ENCODE measurements around the gene DCLK1. TPM values are rescaled to one million over a fixed set of nuclear protein-coding genes. Genes with fewer than 3 reads are reported as not detected.

The DCLK1 gene
- total RNA-seq, 4 donors from 2014 or later, result 11.7 to 51.4 (median 15.8) TPM

DNA sequence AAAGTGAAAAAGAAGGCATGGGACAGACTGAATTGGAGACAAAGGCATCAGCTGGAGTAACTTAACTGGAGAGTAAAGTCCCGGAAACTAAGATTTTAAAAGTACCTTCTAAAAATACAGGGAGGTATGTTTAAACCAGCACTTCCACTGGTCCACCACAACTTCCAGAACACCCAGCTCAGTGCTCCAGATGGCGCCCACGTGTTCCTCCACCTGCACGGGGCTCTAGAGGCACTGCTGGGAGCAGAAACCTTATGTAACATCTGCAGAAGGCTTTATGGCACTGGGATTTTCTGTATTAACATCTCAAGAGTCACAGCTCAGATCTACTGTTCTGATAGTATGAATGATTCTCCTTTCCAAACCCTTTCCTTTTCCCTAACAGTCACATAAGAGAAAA lies 252.1 kb downstream of the DCLK1 start:
- Histone ChIP-seq H3K27me3 (no peaks in the 10 kb centered on the region), H3K27ac (no peak overlapping the region), H3K4me1 (peaks cover 4% of the 10 kb centered on the region), H3K36me3 (no peaks in the 10 kb centered on the region), H3K4me3 (no peak overlapping the region), H3K9me3 (peaks cover 3% of the 10 kb centered on the region)
- TF ChIP-seq, protein P1, sequence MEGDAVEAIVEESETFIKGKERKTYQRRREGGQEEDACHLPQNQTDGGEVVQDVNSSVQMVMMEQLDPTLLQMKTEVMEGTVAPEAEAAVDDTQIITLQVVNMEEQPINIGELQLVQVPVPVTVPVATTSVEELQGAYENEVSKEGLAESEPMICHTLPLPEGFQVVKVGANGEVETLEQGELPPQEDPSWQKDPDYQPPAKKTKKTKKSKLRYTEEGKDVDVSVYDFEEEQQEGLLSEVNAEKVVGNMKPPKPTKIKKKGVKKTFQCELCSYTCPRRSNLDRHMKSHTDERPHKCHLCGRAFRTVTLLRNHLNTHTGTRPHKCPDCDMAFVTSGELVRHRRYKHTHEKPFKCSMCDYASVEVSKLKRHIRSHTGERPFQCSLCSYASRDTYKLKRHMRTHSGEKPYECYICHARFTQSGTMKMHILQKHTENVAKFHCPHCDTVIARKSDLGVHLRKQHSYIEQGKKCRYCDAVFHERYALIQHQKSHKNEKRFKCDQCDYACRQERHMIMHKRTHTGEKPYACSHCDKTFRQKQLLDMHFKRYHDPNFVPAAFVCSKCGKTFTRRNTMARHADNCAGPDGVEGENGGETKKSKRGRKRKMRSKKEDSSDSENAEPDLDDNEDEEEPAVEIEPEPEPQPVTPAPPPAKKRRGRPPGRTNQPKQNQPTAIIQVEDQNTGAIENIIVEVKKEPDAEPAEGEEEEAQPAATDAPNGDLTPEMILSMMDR (IDR thresholded peaks at IDR 0.05), result no peak
- TF ChIP-seq POLR2AphosphoS5 (IDR thresholded peaks at IDR 0.05) (no peak), EP300 (IDR thresholded peaks at IDR 0.05) (no peak), POLR2A (IDR thresholded peaks at IDR 0.05) (no peak)
- 73% methylated on average over 4 of the region's 4 CpGs for WGBS
- DNase-seq (ENCODE audit: low spot score in 2 of 2), result no peak

DNA sequence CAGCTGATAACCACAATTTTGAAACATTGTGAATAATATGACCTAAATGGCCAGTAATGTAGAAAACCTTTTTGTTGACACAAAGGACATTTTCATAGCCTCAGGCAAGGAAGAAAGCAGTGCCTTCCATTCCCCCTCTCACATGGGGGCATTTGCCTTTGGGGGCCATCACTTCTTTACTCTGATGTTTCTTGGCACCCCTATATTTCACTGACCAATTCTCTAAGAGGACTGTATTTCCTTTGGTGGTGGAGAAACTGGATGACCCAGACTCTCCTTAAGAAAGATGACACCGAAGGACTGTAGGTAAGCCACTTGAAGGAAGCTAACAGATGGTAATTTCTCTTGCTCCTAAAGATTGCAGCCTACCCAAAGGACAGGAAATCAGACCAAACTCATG lies 254.6 kb downstream of the DCLK1 start:
- H3K9me3 ChIP-seq, result no peaks in the 10 kb centered on the region
- H3K27ac ChIP-seq, result peak overlapping the region; percentile 21
- no peaks in the 10 kb centered on the region for H3K36me3 ChIP-seq
- H3K27me3 ChIP-seq, result no peaks in the 10 kb centered on the region
- TF ChIP-seq, protein P1 (IDR thresholded peaks at IDR 0.05), result no peak
- TF ChIP-seq EP300 (IDR thresholded peaks at IDR 0.05) (no peak), POLR2A (IDR thresholded peaks at IDR 0.05) (no peak), POLR2AphosphoS5 (IDR thresholded peaks at IDR 0.05) (no peak)
- DNase-seq (ENCODE audit: low spot score in 2 of 2), result no peak
- H3K4me3 ChIP-seq, result no peak overlapping the region
- peaks cover 4% of the 10 kb centered on the region for H3K4me1 ChIP-seq
- WGBS, result 88% methylated on average over 1 of the region's 1 CpG

DNA sequence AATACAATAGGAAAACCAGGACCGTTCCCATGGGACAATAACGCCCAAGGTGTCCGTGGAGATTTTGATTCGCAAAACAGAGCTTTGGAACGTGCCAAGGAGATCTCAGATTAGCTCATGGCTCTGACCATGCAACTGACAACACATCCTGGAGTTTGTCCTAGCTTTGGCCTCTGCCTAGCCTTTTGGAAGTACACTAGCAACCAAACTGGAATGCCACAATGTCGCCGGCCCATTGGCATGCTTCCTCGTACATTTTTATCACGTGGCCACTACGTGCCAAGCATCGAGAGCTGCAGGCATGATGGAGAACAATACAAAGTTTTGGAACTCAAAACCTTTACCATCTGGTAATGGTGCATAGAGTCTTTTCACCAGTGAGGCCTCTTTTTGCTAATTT lies 256.5 kb downstream of the DCLK1 start:
- TF ChIP-seq, protein P1 (IDR thresholded peaks at IDR 0.05), result no peak
- TF ChIP-seq POLR2A (IDR thresholded peaks at IDR 0.05) (no peak), POLR2AphosphoS5 (IDR thresholded peaks at IDR 0.05) (peak; percentile 33 to 82 (median 58)), EP300 (IDR thresholded peaks at IDR 0.05) (no peak)
- no peak overlapping the region for H3K4me3 ChIP-seq
- H3K27ac ChIP-seq, result peak overlapping the region; percentile 68
- H3K36me3 ChIP-seq, result no peaks in the 10 kb centered on the region
- no peaks in the 10 kb centered on the region for H3K9me3 ChIP-seq
- peaks cover 4% of the 10 kb centered on the region for H3K4me1 ChIP-seq
- DNase-seq (ENCODE audit: low spot score in 2 of 2), result peak; percentile 83 to 84
- 66% methylated on average over 11 of the region's 11 CpGs for whole genome bisulfite sequencing
- H3K27me3 ChIP-seq, result no peaks in the 10 kb centered on the region

DNA sequence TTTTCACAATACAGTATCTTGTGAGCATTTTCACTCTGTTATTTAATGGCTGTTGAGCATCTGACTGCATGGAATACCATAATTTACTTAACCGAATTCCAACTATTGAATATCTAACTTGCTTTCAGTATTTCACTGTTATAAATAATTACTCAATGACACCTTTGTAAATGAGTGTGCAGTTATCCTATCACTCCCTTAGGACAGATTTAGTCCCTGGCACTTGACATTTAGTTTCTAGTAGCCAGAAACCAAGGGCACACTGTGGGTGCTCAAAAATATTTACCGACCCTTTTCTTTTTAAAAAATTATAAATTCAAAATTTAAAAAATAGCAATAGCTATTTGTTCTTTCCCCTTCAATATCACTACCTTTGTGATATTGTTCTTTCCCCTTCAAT lies 258.8 kb downstream of the DCLK1 start:
- H3K27ac ChIP-seq, result no peak overlapping the region
- no peaks in the 10 kb centered on the region for H3K36me3 ChIP-seq
- no peaks in the 10 kb centered on the region for H3K27me3 ChIP-seq
- no peaks in the 10 kb centered on the region for H3K9me3 ChIP-seq
- H3K4me1 ChIP-seq, result peaks cover 4% of the 10 kb centered on the region
- WGBS, result 93% methylated on average over 2 of the region's 2 CpGs
- no peak overlapping the region for H3K4me3 ChIP-seq
- TF ChIP-seq POLR2AphosphoS5 (IDR thresholded peaks at IDR 0.05), result no peak
- TF ChIP-seq, protein P1 (IDR thresholded peaks at IDR 0.05), result no peak
- TF ChIP-seq EP300 (IDR thresholded peaks at IDR 0.05), result no peak
- TF ChIP-seq POLR2A (IDR thresholded peaks at IDR 0.05), result no peak
- DNase-seq (ENCODE audit: low spot score in 2 of 2), result no peak

DNA sequence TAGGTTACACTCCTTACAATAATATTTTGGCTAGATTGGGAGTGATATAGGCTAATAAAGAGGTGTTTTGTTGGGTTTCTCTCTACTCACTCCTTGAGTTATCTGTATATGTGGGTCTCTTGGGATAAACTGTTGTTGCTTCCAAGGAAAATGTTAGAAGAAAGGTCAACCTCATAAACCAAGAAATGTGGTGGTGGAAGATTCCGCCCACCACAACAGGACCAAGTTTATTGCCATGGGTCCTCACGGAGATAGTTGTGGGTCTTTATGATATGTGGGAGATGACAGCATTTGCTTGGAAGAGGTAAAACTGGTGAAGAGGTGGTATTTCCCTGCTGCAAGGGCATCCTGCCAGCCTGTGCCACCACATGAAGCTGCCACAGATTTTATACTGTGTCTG lies 259.6 kb downstream of the DCLK1 start:
- no peaks in the 10 kb centered on the region for H3K9me3 ChIP-seq
- H3K4me3 ChIP-seq, result no peak overlapping the region
- no peaks in the 10 kb centered on the region for H3K36me3 ChIP-seq
- no peak for TF ChIP-seq POLR2A (IDR thresholded peaks at IDR 0.05)
- TF ChIP-seq, protein P1 (IDR thresholded peaks at IDR 0.05), result no peak
- TF ChIP-seq EP300 (IDR thresholded peaks at IDR 0.05), result no peak
- no peak for TF ChIP-seq POLR2AphosphoS5 (IDR thresholded peaks at IDR 0.05)
- H3K4me1 ChIP-seq, result peaks cover 4% of the 10 kb centered on the region
- no peaks in the 10 kb centered on the region for H3K27me3 ChIP-seq
- WGBS, result 88% methylated on average over 2 of the region's 2 CpGs
- DNase-seq (ENCODE audit: low spot score in 2 of 2), result no peak
- no peak overlapping the region for H3K27ac ChIP-seq

Data from suprapubic skin (tissue), 4 donors.